Activated CD8-positive, alpha-beta memory T cell treated with anti-CD3 and anti-CD28 coated beads, Interleukin-2, amount 50 U/mL, for 24 hours (primary cell): ENCODE results near the gene FANK1.

Experiments
- DNase-seq: peaks from one replicate; pipeline ENCODE4 v3.0.0-alpha.2; 2020; ENCODE audit errors: extremely low read depth

Gene FANK1

GRCh38 chr10:125985557-125986240 is 89.3 kb downstream of the FANK1 start:
- no peak for DNase-seq

GRCh38 chr10:125989791-125990190 is 93.4 kb downstream of the FANK1 start:
- no peak for DNase-seq

DNA sequence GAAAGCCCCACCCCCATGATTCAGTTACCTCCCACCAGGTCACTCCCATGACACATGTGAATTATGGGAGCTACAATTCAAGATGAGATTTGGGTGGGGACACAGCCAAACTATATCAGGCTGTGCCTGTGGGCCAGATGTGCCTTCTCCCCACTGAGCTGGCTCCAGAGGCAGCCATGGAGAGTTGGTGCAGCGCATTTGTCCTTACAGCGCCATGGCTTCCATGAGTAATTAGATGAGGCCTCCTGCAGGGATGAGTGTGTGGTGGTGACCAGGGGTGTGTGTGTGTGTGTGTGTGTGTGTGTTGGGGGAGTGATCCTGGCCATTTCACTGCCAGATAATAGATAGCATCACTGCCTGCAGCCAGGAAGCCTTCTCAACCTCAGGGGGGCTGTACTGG is 94.6 kb downstream of the FANK1 start:
- DNase-seq: no peak

DNA sequence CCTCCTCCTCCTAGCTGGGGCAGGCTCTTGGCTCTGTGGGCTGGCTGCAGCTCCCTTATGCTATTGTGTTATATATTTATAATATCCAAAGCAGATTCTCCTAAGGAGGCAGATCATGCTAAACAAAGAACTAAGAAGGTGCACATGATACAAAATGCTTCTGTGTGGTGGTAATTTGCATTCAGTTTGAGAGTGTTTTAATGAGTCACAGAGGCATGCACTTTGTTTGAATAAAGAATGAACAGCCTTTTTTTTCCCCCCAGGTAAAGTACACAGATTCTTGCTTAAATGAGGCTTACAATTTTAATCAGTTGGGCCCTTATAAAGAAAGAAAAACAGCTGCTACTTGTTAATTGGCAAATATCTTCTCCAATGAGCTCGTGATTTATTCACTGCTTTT is 95.0 kb downstream of the FANK1 start:
- no peak for DNase-seq

DNA sequence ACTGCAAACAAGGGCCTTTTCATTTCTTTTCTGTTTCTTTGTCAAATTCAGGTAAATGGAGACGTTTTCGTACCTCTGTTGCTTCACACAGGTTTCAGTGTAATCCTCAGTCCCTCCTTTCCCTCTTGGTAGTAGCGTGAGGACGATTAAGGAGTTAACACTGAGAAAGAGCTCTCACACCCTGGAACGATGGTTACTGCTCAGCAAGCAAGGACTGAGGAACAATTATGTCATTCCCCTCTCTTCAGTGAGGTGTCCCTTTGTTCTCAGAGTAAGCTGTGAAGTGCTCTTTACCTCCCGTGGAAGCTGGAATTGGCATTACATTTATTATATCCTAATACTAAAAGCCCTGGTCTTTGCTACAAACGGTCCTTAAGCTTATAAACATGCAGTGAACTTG is 95.9 kb downstream of the FANK1 start:
- DNase-seq: no peak

DNA sequence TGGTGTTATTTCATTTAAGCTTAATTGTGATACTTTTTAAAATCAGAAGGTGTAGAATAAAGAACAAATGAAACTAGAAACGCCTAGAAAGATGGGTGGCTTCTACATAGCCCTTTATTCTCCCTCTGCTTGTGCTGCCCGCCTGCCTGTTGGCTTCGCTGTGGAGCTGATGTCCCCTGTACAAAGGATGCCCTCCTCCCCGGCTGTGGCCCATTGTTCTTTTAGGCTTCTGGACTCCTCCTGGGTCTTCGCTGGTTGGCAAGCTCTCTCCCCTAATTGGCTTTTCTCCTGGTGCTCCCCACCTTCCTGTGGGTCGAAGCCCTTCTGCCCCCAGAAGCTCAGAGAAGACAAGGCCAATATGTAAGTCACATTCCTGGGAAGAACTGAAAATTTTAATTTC is 98.2 kb downstream of the FANK1 start:
- DNase-seq: no peak

DNA sequence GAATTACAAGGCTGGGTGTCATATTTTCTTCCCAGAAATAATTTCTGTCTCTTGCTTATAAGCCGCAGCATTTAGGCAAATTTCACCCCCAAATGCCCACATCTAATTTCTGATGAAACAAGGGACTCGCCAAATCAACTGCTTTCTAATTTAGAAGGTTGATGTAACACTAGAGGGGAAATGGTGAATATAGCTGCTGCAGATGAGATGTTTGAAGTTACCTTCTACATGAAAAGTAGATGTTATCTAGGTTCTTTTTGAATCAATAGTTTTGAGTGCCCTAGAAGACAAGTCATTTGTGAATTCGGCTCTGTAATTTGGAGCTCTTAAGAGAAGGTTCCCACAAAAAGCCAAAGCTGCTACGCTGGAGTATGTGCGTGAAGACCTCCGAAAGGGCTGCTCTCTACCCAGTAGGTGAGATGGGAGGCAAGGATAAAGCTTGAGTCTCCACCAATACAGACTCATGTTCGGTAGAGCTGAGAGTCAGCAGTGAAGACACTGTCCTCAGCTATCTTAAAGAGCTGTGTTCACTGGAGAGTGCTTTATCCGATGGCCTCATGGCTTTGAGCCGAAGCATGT is 99.5 kb downstream of the FANK1 start:
- DNase-seq: no peak

GRCh38 chr10:125997586-125997985 is 101.2 kb downstream of the FANK1 start:
- DNase-seq: no peak

DNA sequence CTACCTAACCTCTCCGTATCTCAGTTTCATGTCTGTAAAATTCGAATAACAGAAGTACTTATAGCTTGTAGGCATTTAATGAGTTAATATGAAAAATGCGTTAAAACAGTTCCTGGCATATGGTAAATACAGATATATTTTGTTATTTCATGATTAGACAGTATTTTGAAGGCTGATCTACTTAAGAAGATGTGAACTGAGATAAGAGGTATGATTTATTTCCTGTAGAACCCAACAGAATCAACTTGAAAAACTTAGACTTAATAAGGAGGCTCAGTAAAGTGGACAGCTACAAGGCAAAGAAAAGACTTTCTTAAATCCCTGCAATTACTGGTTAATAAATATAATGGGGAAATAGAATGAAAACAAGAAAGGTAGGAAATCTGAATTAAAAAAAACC is 103.3 kb downstream of the FANK1 start:
- no peak for DNase-seq

GRCh38 chr10:126001576-126001975 is 105.2 kb downstream of the FANK1 start:
- no peak for DNase-seq

DNA sequence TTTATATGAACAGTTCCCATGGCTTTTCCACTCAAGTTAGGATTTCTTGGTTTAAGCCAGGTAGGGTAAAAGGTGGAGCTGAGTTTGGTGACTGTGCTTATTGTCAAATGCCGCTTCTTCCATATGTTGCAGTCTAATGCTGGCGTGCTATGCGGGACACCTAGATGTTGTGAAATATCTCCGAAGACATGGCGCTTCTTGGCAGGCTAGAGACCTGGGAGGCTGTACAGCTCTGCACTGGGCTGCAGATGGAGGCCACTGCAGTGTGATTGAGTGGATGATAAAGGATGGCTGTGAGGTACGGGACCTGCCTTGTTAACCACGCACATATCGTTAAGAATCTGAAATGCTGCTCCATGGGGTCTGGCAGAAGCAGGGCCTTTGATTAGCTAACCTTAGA is 108.4 kb downstream of the FANK1 start:
- DNase-seq: no peak

GRCh38 chr10:126006264-126006663 is 109.9 kb downstream of the FANK1 start:
- no peak for DNase-seq

DNA sequence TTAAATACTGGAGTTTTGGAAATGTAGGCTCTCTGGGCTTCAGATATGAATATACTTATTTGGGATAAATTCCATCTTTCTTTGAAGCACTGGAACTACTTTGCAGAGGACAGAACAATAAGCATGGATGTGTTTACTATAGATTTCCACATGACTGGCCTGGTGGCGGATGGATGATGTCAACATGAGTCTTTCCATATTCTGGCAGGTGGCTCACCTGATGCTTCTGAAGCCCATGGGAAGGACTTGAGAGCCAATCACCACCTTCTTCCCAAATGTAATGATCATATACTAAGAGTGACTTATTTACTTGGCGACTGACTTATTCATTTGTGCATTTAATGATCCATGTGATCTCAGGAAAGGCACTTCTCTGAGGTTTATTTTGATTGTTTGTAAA is 110.5 kb downstream of the FANK1 start:
- no peak for DNase-seq

GRCh38 chr10:126009650-126010049 is 113.3 kb downstream of the FANK1 start:
- DNase-seq: no peak

GRCh38 chr10:126011995-126012394 is 115.6 kb downstream of the FANK1 start:
- no peak for DNase-seq

- no peak for DNase-seq
Measured at GRCh38 chr10:126012485-126012884, 116.1 kb downstream of the FANK1 start.

- DNase-seq: no peak
Measured at GRCh38 chr10:126013489-126014281, 117.3 kb downstream of the FANK1 start.

GRCh38 chr10:126014309-126014708 is 117.9 kb downstream of the FANK1 start:
- DNase-seq: no peak

GRCh38 chr10:126015413-126015812 is 119.0 kb downstream of the FANK1 start:
- DNase-seq: no peak

DNA sequence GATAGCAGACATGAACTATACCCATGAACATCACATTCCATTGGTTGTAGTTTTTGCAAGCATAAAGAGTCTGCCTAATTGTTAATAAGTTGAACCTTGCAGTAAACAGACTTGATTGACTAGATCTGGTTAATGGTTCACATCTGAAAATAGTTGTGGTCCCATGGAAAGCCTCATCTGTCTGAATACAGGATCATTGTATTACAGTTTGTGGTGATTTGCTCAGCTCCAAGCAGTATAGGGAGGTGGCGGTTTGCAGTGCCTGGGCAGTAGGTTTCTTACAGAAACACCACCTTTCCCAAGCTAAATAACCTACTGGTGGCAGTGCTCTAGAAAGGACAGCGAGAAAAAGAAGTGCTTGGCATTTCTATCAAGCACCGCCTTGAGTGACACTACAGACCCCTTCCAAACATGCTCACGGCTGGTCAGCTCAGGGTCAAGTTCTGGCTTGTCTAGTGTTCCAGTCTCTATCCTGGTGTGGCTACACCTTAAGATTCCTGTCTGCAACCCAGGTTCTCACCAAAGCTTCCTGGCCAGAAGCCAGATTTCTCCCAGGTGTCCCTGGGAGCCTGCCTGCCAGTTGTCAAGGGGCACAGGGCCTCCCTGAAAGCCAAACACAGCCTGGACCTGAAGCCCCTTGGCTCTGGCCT is 119.9 kb downstream of the FANK1 start:
- DNase-seq: no peak

- no peak for DNase-seq
Measured at GRCh38 chr10:126016882-126017281, 120.5 kb downstream of the FANK1 start.

GRCh38 chr10:126017961-126018560 is 121.7 kb downstream of the FANK1 start:
- DNase-seq: no peak
